Measurements from ENCODE around the gene THADA. TPM values are rescaled to one million over a fixed set of nuclear protein-coding genes. Genes with fewer than 3 reads are reported as not detected.
A peak's percentile ranks its signal among the peaks of the same experiment; 100 is the strongest.

Gene THADA
- total RNA-seq, 1 experiment from 2014 or later = 20.1 TPM

GRCh38 chr2:43210467-43211303, 385.2 kb downstream of the THADA start:
- Histone ChIP-seq H4K20me1 (ENCODE audit: control insufficient read depth, insufficient read depth, insufficient read length) (no peaks in the 10 kb centered on the region), H3K23me2 (ENCODE audit: insufficient read length, low read depth, low read length, poor library complexity, severe bottlenecking) (no peaks in the 10 kb centered on the region), H3T11ph (ENCODE audit: low read length) (no peak overlapping the region), H2BK20ac (ENCODE audit: low read depth, low read length, poor library complexity, severe bottlenecking) (no peak overlapping the region), H3K27ac (ENCODE audit: insufficient read length, low read depth, low read length) (no peak overlapping the region), H4K91ac (ENCODE audit: insufficient read length, low read depth, low read length) (no peak overlapping the region), H3K4ac (ENCODE audit: low read depth, low read length) (no peak overlapping the region), H3K79me1 (ENCODE audit: insufficient read depth, low read depth, low read length, poor library complexity, severe bottlenecking) (no peaks in the 10 kb centered on the region), H3K9ac (ENCODE audit: extremely low read depth, insufficient read length, low read length) (no peak overlapping the region), H4K8ac (replicated peaks; ENCODE audit: insufficient read length, low read depth, low read length) (no peak overlapping the region), H2BK12ac (ENCODE audit: insufficient read length, low read depth, low read length) (no peak overlapping the region), H3K56ac (ENCODE audit: insufficient read length, low read depth, low read length) (no peak overlapping the region), H3K79me2 (ENCODE audit: insufficient read depth, low read length) (no peaks in the 10 kb centered on the region), H3K9me3 (ENCODE audit: control insufficient read depth, low read depth, low read length) (no peaks in the 10 kb centered on the region), H2AFZ (ENCODE audit: low read length) (no peak overlapping the region), H4K5ac (ENCODE audit: insufficient read length, low read depth, low read length) (no peak overlapping the region), H3K4me1 (ENCODE audit: insufficient read depth, low read length) (no peaks in the 10 kb centered on the region; the same call in 1 of the 2 replicates), H3K23ac (ENCODE audit: insufficient read length, low read depth, low read length) (no peak overlapping the region), H2BK5ac (ENCODE audit: insufficient read length, low read length) (no peak overlapping the region), H2AK5ac (ENCODE audit: insufficient read length, low read length) (no peak overlapping the region), H2BK15ac (ENCODE audit: low read depth, low read length) (no peak overlapping the region), H3K27me3 (ENCODE audit: insufficient read depth, low read length) (no peaks in the 10 kb centered on the region), H3K18ac (ENCODE audit: insufficient read length, low read depth, low read length) (no peak overlapping the region), H2BK120ac (ENCODE audit: low read depth, low read length, poor library complexity, severe bottlenecking) (no peak overlapping the region), H3K4me2 (ENCODE audit: insufficient read depth, insufficient read length, low read length) (no peak overlapping the region), H3K14ac (ENCODE audit: insufficient read depth, low read length) (no peak overlapping the region; the same call in 1 of the 2 replicates)
- DNase-seq = no peak
- H3K27ac Mint-ChIP-seq = peak overlapping the region in 2 of 3 experiments; percentile 7 to 92; a peak in 3 of 7 replicates
- no peak overlapping the region for H3K4me3 Mint-ChIP-seq
- WGBS (ENCODE audit: extremely low coverage, insufficient read length, low lambda C conversion rate) = no CpG with 5 or more reads among the region's 23 CpGs
- TF ChIP-seq, protein P1, sequence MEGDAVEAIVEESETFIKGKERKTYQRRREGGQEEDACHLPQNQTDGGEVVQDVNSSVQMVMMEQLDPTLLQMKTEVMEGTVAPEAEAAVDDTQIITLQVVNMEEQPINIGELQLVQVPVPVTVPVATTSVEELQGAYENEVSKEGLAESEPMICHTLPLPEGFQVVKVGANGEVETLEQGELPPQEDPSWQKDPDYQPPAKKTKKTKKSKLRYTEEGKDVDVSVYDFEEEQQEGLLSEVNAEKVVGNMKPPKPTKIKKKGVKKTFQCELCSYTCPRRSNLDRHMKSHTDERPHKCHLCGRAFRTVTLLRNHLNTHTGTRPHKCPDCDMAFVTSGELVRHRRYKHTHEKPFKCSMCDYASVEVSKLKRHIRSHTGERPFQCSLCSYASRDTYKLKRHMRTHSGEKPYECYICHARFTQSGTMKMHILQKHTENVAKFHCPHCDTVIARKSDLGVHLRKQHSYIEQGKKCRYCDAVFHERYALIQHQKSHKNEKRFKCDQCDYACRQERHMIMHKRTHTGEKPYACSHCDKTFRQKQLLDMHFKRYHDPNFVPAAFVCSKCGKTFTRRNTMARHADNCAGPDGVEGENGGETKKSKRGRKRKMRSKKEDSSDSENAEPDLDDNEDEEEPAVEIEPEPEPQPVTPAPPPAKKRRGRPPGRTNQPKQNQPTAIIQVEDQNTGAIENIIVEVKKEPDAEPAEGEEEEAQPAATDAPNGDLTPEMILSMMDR (conservative IDR thresholded peaks at IDR 0.05) = no peak
- no peaks in the 10 kb centered on the region for H3K9me3 Mint-ChIP-seq
- peaks cover 2% of the 10 kb centered on the region; the same call in 1 of the 2 replicates for H3K27me3 Mint-ChIP-seq (ENCODE audit: low read depth)
- peaks cover 19 to 39% of the 10 kb centered on the region in 2 experiments for H3K4me1 Mint-ChIP-seq
- H3K36me3 Mint-ChIP-seq (ENCODE audit: insufficient read depth in 1 of 3, low read depth in 3 of 3) = no peaks in the 10 kb centered on the region

Measured in H9 (cell line).